ENCODE data around the gene PSME2. TPM values are rescaled to one million over a fixed set of nuclear protein-coding genes. Genes with fewer than 3 reads are reported as not detected.

The PSME2 gene
- total and polyA plus RNA-seq, 9 of the 15 experiments (the other 6 are each of a cell fraction or from before 2014, with no cell fraction given): 111 to 579 (median 159) TPM

- ChIA-PET POLR2A (interaction anchor here (1.3 kb wide), 2 partner anchors 15 to 42 kb away, joined by 3 to 4 read pairs; no protein-coding TSS in a partner anchor), CTCF (ENCODE audit: low intra/inter-chr PET ratio) (no interaction called here)
- intact Hi-C loops (cut with micrococcal nuclease): no loop called here
- WGBS (ENCODE audit: insufficient coverage, low coverage, missing lambda C conversion rate): 64% methylated on average over 1 of the region's 1 CpG
- DNase-seq (ENCODE audit: extremely low read depth in 1 of 4, low spot score in 3 of 4) (no peak), FAIRE-seq (no peak), ATAC-seq (no peak)
- Histone ChIP-seq H3K36me3 (ENCODE audit: control insufficient read depth, insufficient read depth, low read length) (no peaks in the 10 kb centered on the region), H3K9ac (ENCODE audit: insufficient read depth in 1 of 2, low read depth in 2 of 2, low read length in 2 of 2) (no peak overlapping the region), H3K4me1 (replicated peaks in 1 of 2; ENCODE audit: control insufficient read depth in 2 of 2, insufficient read depth in 2 of 2, low read length in 2 of 2) (peaks cover 0 to 11% of the 10 kb centered on the region in 2 experiments; a peak in 4 of 5 replicates), H3K9me3 (replicated peaks; ENCODE audit: control insufficient read depth, insufficient read depth, low read depth, low read length) (no peaks in the 10 kb centered on the region), H3K27ac (ENCODE audit: extremely low read depth, low read depth, low read length) (no peak overlapping the region), H4K20me1 (replicated peaks; ENCODE audit: control insufficient read depth, insufficient read depth, low read length) (no peaks in the 10 kb centered on the region), H2AFZ (ENCODE audit: low read depth, low read length) (no peak overlapping the region), H3K79me2 (ENCODE audit: control insufficient read depth, insufficient read depth, low read length) (peaks cover 5% of the 10 kb centered on the region), H3K4me2 (ENCODE audit: insufficient read depth, low read length) (no peak overlapping the region), H3K4me3 (no peak overlapping the region), H3K27me3 (ENCODE audit: control insufficient read depth in 2 of 2, insufficient read depth in 2 of 2, low read length in 2 of 2) (no peaks in the 10 kb centered on the region), H3K9me1 (ENCODE audit: control insufficient read depth, insufficient read depth, low read length) (no peaks in the 10 kb centered on the region)
- TF ChIP-seq HMG20B (CRISPR knock-in tag; IDR thresholded peaks at IDR 0.05) (no peak), SMARCE1 (IDR thresholded peaks at IDR 0.05) (no peak), NCOR1 (IDR thresholded peaks at IDR 0.05) (no peak), ZBTB26 (CRISPR knock-in tag; IDR thresholded peaks at IDR 0.05) (no peak), ZNF133 (CRISPR knock-in tag; IDR thresholded peaks at IDR 0.05) (no peak), TFE3 (CRISPR knock-in tag; IDR thresholded peaks at IDR 0.05) (no peak), RB1 (IDR thresholded peaks at IDR 0.05; ENCODE audit: low read depth) (no peak), HEY1 (CRISPR knock-in tag; IDR thresholded peaks at IDR 0.05; ENCODE audit: borderline replicate concordance) (no peak), GATA2 (CRISPR knock-in tag; IDR thresholded peaks at IDR 0.05) (no peak), PATZ1 (CRISPR knock-in tag; IDR thresholded peaks at IDR 0.05; ENCODE audit: borderline replicate concordance) (no peak), TAL1 (IDR thresholded peaks at IDR 0.05) (no peak), PTBP1 (IDR thresholded peaks at IDR 0.05; ENCODE audit: low read depth, low read length) (no peak), RBM39 (optimal IDR thresholded peaks at IDR 0.05; ENCODE audit: low read depth, low read length) (no peak), SAFB (IDR thresholded peaks at IDR 0.05; ENCODE audit: borderline replicate concordance, low read depth, low read length) (no peak), UBTF (IDR thresholded peaks at IDR 0.05; ENCODE audit: borderline replicate concordance in 1 of 2, low read depth in 2 of 2, low read length in 2 of 2) (no peak), NFE2 (IDR thresholded peaks at IDR 0.05; ENCODE audit: low read depth) (no peak), MBD2 (IDR thresholded peaks at IDR 0.05; ENCODE audit: borderline replicate concordance, low read depth) (no peak)
- BruUV-seq (replicated peaks): no TSS peak
- in situ Hi-C loops (cut with MboI): no loop called here
Measured at GRCh38 chr14:24110523-24110922, 35.9 kb downstream of the PSME2 start.

Data from K562 (cell line).